GM12892 (cell line): Measurements from ENCODE around the gene RANBP10.

Experiments
- POLR2A ChIP-seq: IDR thresholded peaks from 2 replicates; pipeline ENCODE4 v1.6.1; 2011; ENCODE audit warnings: low read depth, low read length, control low read depth
- POLR2AphosphoS5 ChIP-seq: IDR thresholded peaks from 2 replicates; pipeline ENCODE4 v1.6.1; 2011; ENCODE audit warnings: low read depth, low read length, control low read depth

GRCh38 chr16:67806428-67807147 is at the start of gene RANBP10, which contains the start of gene TSNAXIP1:
- TF ChIP-seq POLR2A (peak; percentile 84; the same call in 1 of the 2 replicates), POLR2AphosphoS5 (peak; percentile 65)
